Vagina (tissue), 2 donors: ENCODE data around the gene ATRIP. TPM values are rescaled to one million over a fixed set of nuclear protein-coding genes. Genes with fewer than 3 reads are reported as not detected.

Source experiments
- DNase-seq, 2 donors: peaks; one replicate each; pipeline ENCODE4 v3.0.0-alpha.2; 2017; ENCODE audit errors: extremely low spot score in 2 of 2
- H3K27ac ChIP-seq: fragments of 200-600 bp; sonication (generic); one replicate; pipeline ENCODE4 v1.5.1; 2019
- H3K27me3 ChIP-seq: fragments of 200-600 bp; sonication (generic); one replicate; pipeline ENCODE4 v1.5.1; 2019
- H3K36me3 ChIP-seq, 2 donors: fragments of 200-600 bp; sonication (generic); one replicate each; pipeline ENCODE4 v1.5.1; 2017 to 2019
- H3K4me1 ChIP-seq: fragments of 200-600 bp; sonication (generic); one replicate; pipeline ENCODE4 v1.5.1; 2019
- H3K4me3 ChIP-seq, 2 donors: fragments of 200-600 bp; sonication (generic); 1 replicate in 1 of 2; 2 replicates in 1 of 2; pipeline ENCODE4 v1.5.1; 2016 to 2019
- H3K9me3 ChIP-seq: fragments of 200-600 bp; sonication (generic); one replicate; pipeline ENCODE4 v1.5.1; 2019
- POLR2A ChIP-seq, 2 donors: fragments of 450-650 bp; IDR thresholded peaks; one replicate each; pipeline ENCODE4 v1.6.1; 2017; ENCODE audit warnings: antibody characterized with exemption in 2 of 2, mild to moderate bottlenecking in 2 of 2, moderate library complexity in 2 of 2
- POLR2AphosphoS5 ChIP-seq, 2 donors: sonication (generic); formaldehyde crosslinking; IDR thresholded peaks; one replicate each; pipeline ENCODE4 v1.9.0; 2017; ENCODE audit warnings: antibody characterized with exemption in 2 of 2, mild to moderate bottlenecking in 2 of 2, low read depth in 1 of 2; ENCODE audit not compliant: insufficient read depth in 1 of 2
- intact Hi-C: fragments of 100-400 bp; cut with DNase I; formaldehyde crosslinking; loops from one replicate; pipeline ENCODE4 v1.15.1; 2023
- total RNA-seq: library from RNA; depleted of rRNA; stranded (reverse); fragments of >200 nt; gene quantifications from one replicate; pipeline ENCODE4 v1.2.3, GENCODE V29; 2016
- TF ChIP-seq, protein P1 (sequence below), 3 experiments: fragments of 450-650 bp in 2 of 3; fragments of 200-600 bp in 1 of 3; sonication (generic) in 1 of 3; IDR thresholded peaks; one replicate each; pipeline ENCODE4 v1.5.1; 2017 to 2019; ENCODE audit warnings: antibody characterized with exemption in 3 of 3, mild to moderate bottlenecking in 2 of 3, moderate library complexity in 2 of 3

ATRIP gene
- total RNA-seq, 1 donor from 2014 or later = 13.8 TPM

DNA sequence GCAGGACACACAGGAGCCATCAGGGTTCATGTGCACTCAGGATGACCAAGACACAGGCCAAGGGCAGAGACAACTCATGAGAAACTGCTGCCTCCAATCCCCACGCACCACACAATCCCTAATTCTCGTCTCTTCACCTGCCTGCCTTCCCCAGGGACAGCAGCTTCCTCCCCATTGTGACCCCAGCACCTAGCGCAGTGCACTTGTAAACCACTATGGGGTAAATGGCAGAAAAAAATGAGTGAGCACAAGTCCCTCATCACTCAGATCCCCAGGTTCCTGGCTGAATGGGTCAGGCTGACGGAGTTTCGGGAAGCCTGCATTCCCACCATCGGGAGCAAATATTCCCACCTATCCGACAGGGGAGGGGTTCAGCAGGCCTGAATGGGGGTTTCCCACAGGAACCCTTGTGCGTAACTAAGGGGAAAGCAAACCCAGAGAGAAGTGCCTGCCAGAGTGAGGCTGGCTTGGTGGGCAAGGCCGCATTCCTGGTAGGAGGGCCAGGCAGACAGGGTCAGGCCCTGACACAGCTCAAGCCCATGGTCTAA, 35.4 kb upstream of the ATRIP start:
- no peaks in the 10 kb centered on the region for H3K27me3 ChIP-seq
- DNase-seq = no peak
- no peak overlapping the region for H3K27ac ChIP-seq
- intact Hi-C loops = no loop called here
- no peaks in the 10 kb centered on the region for H3K9me3 ChIP-seq
- no peak overlapping the region for H3K4me3 ChIP-seq
- no peak for TF ChIP-seq POLR2AphosphoS5 (IDR thresholded peaks at IDR 0.05; ENCODE audit: insufficient read depth in 1 of 2, low read depth in 1 of 2)
- no peak for TF ChIP-seq POLR2A (IDR thresholded peaks at IDR 0.05)
- TF ChIP-seq, protein P1, sequence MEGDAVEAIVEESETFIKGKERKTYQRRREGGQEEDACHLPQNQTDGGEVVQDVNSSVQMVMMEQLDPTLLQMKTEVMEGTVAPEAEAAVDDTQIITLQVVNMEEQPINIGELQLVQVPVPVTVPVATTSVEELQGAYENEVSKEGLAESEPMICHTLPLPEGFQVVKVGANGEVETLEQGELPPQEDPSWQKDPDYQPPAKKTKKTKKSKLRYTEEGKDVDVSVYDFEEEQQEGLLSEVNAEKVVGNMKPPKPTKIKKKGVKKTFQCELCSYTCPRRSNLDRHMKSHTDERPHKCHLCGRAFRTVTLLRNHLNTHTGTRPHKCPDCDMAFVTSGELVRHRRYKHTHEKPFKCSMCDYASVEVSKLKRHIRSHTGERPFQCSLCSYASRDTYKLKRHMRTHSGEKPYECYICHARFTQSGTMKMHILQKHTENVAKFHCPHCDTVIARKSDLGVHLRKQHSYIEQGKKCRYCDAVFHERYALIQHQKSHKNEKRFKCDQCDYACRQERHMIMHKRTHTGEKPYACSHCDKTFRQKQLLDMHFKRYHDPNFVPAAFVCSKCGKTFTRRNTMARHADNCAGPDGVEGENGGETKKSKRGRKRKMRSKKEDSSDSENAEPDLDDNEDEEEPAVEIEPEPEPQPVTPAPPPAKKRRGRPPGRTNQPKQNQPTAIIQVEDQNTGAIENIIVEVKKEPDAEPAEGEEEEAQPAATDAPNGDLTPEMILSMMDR (IDR thresholded peaks at IDR 0.05) = no peak
- H3K4me1 ChIP-seq = peaks cover 19% of the 10 kb centered on the region
- peaks cover 0 to 88% of the 10 kb centered on the region in 2 donors for H3K36me3 ChIP-seq

DNA sequence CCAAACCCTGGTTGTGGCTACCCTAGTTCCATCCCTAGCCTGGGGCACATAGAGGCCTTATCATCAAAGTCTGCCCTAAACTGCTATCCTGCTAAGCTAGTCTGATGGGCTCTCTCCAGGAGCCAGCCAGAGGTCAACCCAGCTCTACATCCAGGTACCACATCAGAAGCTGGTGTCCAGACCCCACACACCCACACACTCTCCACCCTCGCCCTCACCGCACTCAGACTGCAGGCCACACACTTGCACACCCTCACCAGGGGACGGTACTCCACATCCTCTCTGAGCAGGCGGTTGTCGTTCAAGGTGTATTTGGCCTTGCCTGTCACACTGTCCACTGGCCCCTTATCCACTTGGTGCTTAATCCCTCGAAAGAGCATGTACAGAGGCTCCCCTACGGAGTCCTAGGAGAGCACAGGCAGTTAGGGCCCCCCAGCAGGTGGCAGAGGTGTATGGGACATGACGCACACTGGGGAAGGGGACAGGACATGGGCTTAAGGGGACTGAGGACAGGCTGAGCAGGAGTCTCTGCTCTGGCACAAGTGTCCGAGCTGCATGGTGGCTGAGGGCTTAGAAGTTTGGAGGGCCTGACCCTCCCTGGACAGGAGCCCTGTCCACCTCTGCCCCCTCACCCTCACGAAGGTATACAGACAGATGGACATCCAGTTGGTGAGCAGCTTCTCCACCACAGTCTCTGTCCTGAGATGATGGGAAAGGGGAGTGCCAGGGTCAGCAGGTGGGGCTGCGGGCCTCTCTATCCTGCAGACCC, 34.7 kb upstream of the ATRIP start:
- DNase-seq = no peak
- intact Hi-C loops = no loop called here
- H3K36me3 ChIP-seq = peaks cover 0 to 88% of the 10 kb centered on the region in 2 donors

DNA sequence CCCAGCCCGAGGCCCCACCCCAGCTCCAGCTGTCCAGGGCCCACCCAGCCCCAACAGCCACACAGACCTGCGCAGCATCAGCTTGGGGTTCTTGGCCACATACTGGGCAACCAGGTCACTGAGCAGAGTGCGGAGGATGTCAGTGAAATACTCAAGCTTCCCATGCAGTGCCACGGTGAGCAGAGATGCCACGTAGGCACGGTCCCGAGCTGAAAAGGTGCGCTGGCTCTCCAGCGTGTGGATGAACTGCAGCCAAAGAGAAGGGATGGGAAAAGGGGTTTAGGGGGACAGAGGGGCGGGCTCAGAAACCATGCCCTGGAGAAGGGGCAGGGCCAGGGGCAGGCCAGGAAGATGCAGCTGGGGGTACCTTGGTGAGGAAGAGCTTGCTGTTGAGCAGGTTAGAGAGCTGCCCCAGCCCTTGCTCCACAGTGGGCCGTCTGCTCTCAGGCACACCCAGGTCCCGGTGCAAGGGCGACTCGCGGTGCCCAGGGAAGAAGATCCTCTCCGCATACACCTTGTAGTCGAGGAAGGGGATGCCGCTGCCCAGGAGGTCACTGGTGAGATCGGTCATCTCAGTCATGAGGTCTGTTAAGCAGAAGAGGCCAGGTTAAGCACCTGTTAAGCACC, 34.0 kb upstream of the ATRIP start:
- DNase-seq = no peak
- intact Hi-C loops = no loop called here
- Histone ChIP-seq H3K4me1 (peaks cover 19% of the 10 kb centered on the region), H3K27ac (no peak overlapping the region), H3K27me3 (no peaks in the 10 kb centered on the region), H3K4me3 (no peak overlapping the region), H3K9me3 (no peaks in the 10 kb centered on the region), H3K36me3 (peaks cover 0 to 89% of the 10 kb centered on the region in 2 donors)
- TF ChIP-seq POLR2AphosphoS5 (IDR thresholded peaks at IDR 0.05; ENCODE audit: insufficient read depth in 1 of 2, low read depth in 1 of 2) (no peak), POLR2A (IDR thresholded peaks at IDR 0.05) (no peak)
- TF ChIP-seq, protein P1 (IDR thresholded peaks at IDR 0.05) = no peak

More for the DNA sequence above, 34.7 kb upstream of the ATRIP start:
- no peak overlapping the region for H3K4me3 ChIP-seq
- TF ChIP-seq POLR2A (IDR thresholded peaks at IDR 0.05) = no peak
- TF ChIP-seq, protein P1 (IDR thresholded peaks at IDR 0.05) = no peak
- TF ChIP-seq POLR2AphosphoS5 (IDR thresholded peaks at IDR 0.05; ENCODE audit: insufficient read depth in 1 of 2, low read depth in 1 of 2) = no peak
- H3K9me3 ChIP-seq = no peaks in the 10 kb centered on the region
- H3K27me3 ChIP-seq = no peaks in the 10 kb centered on the region
- H3K27ac ChIP-seq = no peak overlapping the region
- H3K4me1 ChIP-seq = peaks cover 19% of the 10 kb centered on the region

DNA sequence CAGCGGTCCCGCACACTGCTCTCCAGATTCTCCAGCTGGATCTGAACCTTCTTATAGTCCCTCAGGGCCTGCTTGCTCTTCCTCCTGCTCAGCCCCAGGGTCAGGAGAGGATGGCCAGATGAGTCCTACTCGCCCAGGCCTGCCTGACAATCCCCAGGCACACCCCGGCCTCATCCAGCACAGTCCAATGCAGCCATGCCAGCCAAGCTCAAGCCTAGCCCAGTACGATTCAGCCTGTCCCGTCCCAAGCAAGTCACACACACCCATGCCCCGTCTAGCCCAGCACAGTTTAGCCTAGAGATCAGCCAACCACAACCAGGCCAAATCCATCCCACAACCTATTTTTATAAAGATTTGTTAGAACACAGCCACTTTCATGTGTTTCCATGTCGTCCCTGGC, 33.5 kb upstream of the ATRIP start:
- H3K27ac ChIP-seq = no peak overlapping the region
- H3K27me3 ChIP-seq = no peaks in the 10 kb centered on the region
- H3K4me1 ChIP-seq = peaks cover 19% of the 10 kb centered on the region
- no peak overlapping the region for H3K4me3 ChIP-seq
- TF ChIP-seq, protein P1 (IDR thresholded peaks at IDR 0.05) = no peak
- TF ChIP-seq POLR2A (IDR thresholded peaks at IDR 0.05) = no peak
- no peak for TF ChIP-seq POLR2AphosphoS5 (IDR thresholded peaks at IDR 0.05; ENCODE audit: insufficient read depth in 1 of 2, low read depth in 1 of 2)
- DNase-seq = no peak
- peaks cover 0 to 89% of the 10 kb centered on the region in 2 donors for H3K36me3 ChIP-seq
- intact Hi-C loops = no loop called here
- H3K9me3 ChIP-seq = no peaks in the 10 kb centered on the region
